Naive B cell (primary cell): Measurements from ENCODE around the gene LUZP1. TPM values are rescaled to one million over a fixed set of nuclear protein-coding genes. Genes with fewer than 3 reads are reported as not detected.
"Not testable (repeated sequence)": the region's sequence is repeated elsewhere in the genome, so short reads cannot be mapped to it uniquely, and the experiment has no call there.

Experiments
- ATAC-seq, 2 donors: fragments of 150-1000 bp; cut with Tn5 transposase; 2 replicates each; pipeline ENCODE4 v1.10.0; 2021; ENCODE audit warnings: low read depth in 2 of 2, mild to moderate bottlenecking in 2 of 2, moderate library complexity in 2 of 2
- DNase-seq: peaks from one replicate; pipeline ENCODE4 v3.0.0; 2022
- H3K27ac Mint-ChIP-seq, 6 donors: one replicate each; pipeline ENCODE4 v1.8.0; 2020 to 2022; ENCODE audit warnings: mild to moderate bottlenecking in 6 of 6, mixed read lengths in 6 of 6, moderate library complexity in 5 of 6, inconsistent platforms in 2 of 6
- H3K27me3 Mint-ChIP-seq, 3 donors: one replicate each; pipeline ENCODE4 v1.8.0; 2021 to 2022; ENCODE audit warnings: mixed read lengths in 3 of 3, mild to moderate bottlenecking in 1 of 3
- H3K36me3 Mint-ChIP-seq, 2 donors: one replicate each; pipeline ENCODE4 v1.8.0; 2020 to 2022; ENCODE audit warnings: mixed read lengths in 2 of 2, inconsistent platforms in 1 of 2, mild to moderate bottlenecking in 1 of 2
- H3K4me1 Mint-ChIP-seq, 3 donors: one replicate each; pipeline ENCODE4 v1.8.0; 2020 to 2022; ENCODE audit warnings: mixed read lengths in 3 of 3, inconsistent platforms in 1 of 3, mild to moderate bottlenecking in 1 of 3, moderate library complexity in 1 of 3
- H3K4me3 Mint-ChIP-seq, 8 donors: one replicate each; pipeline ENCODE4 v1.8.0; 2020 to 2022; ENCODE audit warnings: mild to moderate bottlenecking in 8 of 8, mixed read lengths in 8 of 8, moderate library complexity in 8 of 8, inconsistent platforms in 2 of 8
- H3K9me3 Mint-ChIP-seq, 7 donors: one replicate each; pipeline ENCODE4 v1.8.0; 2020 to 2022; ENCODE audit warnings: mixed read lengths in 7 of 7, mild to moderate bottlenecking in 5 of 7, inconsistent platforms in 2 of 7, moderate library complexity in 1 of 7
- polyA plus RNA-seq, 6 donors: library from polyadenylated mRNA; unstranded; fragments of 300-500 nt; fragmentation: Illumina TruSeq; gene quantifications; one replicate each; pipeline ENCODE4 v1.2.3, GENCODE V29; 2021; ENCODE audit warnings: low read depth in 6 of 6

The LUZP1 gene
- polyA plus RNA-seq: 10 to 100 TPM in 1 of 6 donors, 1 to 10 TPM in 5; 1.3 to 14.1 (median 7.0) TPM

DNA sequence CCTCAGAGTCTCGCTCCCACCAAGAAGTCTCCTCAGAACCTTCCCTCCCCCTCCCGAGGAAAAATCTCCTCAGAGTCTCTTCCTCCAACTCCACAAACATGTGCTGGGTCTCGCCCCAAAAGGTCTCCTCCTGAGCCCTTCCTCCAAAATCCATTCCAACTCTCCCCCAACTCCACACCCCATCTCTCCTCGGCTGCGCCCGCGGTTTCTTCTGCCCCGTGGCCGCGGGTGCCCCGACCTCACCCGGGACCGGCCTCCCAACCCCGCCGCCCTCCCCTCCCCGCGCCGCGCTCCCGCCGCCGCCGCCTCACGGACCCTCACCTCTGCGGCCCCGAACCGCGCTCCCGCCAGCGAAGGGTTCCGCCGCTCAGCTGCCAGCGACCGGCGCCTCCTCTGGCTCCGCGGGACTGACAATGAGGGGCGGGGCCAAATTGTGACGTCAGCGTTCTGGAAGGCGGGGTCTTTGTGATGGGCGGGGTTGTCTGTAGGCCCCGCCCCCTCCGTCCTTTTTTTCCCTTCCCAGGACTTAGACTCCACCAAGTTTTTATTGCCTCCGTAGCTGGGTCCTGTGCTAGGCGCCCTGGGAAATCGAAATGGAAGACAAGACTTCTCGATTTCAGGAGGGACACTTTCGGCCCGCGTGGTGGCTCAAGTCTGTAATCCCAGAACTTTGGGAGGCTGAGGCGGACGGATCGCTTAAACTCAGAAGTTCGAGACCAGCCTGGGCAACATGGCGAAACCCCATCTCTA lies at the start of gene LUZP1:
Gene LUZP1, minus strand, starts transcription at position 412 of the 750 bp plus-strand sequence.
- no peaks in the 10 kb centered on the region for H3K9me3 Mint-ChIP-seq
- peaks cover 18 to 26% (median 26%) of the 10 kb centered on the region in 3 donors for H3K4me1 Mint-ChIP-seq
- peak within 1 kb of the TSS; percentile 91 to 99 (median 96) for H3K4me3 Mint-ChIP-seq
- DNase-seq (peak; percentile 77), ATAC-seq (peak; percentile 76 to 79)
- H3K36me3 Mint-ChIP-seq: peaks cover 0 to 5% of the 10 kb centered on the region in 2 donors
- peak within 1 kb of the TSS; percentile 80 to 96 (median 92) for H3K27ac Mint-ChIP-seq
- H3K27me3 Mint-ChIP-seq: no peaks in the 10 kb centered on the region

DNA sequence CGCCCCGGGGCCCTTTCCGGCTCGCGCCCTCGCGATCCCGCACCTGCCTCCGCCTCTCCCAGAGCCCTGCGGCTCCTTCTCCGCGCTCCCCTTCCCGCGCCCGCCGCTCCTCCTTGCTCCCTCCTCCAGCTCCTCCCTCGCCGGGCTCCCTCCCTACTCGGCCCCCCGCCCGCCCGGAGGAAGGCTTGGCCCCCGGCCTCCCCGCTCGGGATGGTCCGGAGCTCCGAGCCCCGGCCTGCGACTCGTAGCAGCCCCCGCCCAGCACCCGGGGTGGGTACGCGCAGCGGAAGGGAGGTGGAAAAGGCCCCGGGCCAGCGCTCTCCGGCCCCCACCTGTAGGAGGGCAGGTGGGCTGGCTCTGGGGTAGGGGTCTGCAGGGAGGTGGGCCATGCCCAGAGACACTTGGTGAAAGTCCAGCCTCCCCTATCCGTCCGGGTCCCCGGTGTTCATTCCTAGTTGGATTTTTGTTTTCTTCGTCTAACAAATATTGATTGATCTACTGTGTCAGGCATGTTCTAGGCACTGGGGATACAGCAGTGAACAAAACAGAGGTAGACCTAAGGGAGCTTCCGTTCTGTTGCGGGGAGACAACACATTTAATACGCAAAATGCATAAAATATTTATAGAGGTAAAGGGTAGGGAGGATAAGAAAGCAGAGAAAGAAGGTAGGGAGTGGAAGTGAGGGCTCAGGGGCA lies 48.9 kb upstream of the LUZP1 start, which contains the start of gene HTR1D:
Gene HTR1D, minus strand, starts transcription at position 82 of the 695 bp plus-strand sequence. CDS start 23,283 bp downstream, outside the sequence.
- peaks cover 0 to 8% of the 10 kb centered on the region in 2 donors for H3K36me3 Mint-ChIP-seq
- peaks cover 7 to 10% (median 8%) of the 10 kb centered on the region in 3 donors for H3K4me1 Mint-ChIP-seq
- ATAC-seq (peak in 1 of 2 donors; percentile 13), DNase-seq (no peak)
- peak within 1 kb of the TSS in 1 of 6 donors; percentile 33 for H3K27ac Mint-ChIP-seq
- H3K27me3 Mint-ChIP-seq: peaks cover 74 to 84% (median 77%) of the 10 kb centered on the region in 3 donors
- H3K4me3 Mint-ChIP-seq: peak within 1 kb of the TSS; percentile 22 to 75 (median 65)
- H3K9me3 Mint-ChIP-seq: peaks cover 0 to 2% (median 0%) of the 10 kb centered on the region in 7 donors

DNA sequence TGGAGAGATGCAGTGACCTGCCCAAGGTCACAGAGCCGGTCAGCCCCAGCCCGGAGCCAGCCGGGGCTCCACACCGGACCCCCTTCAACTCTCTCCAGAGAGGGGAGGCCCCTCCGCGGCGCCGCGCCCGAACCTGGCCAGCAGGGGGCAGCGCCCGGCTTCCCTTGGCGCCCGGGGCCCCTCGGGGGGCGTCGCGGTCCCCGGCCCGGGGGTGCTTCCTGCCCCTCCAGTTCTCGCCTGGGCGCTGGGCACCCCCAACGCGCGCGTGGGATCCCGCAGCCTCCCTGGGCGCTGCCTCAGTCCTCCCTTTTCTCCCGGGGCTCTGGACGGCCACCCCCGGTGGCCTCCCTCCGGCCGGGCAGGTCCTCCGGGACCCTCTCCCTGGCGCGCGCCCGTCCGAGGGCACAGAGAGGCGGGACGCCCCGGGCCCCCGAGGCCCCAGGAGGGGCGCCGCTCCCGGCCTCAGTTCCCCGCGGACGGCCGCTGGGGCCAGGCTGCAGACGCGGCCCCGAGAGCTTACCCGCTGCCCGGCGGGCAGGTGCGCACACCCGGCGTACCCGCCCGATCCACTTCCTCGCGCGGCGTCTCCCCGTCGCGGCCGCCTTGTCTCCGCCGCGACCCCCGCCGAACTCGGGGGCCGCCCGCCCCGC lies 48.2 kb upstream of the LUZP1 start:
- H3K27me3 Mint-ChIP-seq: peaks cover 76 to 84% (median 84%) of the 10 kb centered on the region in 3 donors
- H3K27ac Mint-ChIP-seq: no peak overlapping the region
- DNase-seq (no peak), ATAC-seq (peak; percentile 61 to 68)
- peaks cover 0 to 8% of the 10 kb centered on the region in 2 donors for H3K36me3 Mint-ChIP-seq
- peak overlapping the region in 5 of 8 donors; percentile 22 to 71 (median 64) for H3K4me3 Mint-ChIP-seq
- H3K4me1 Mint-ChIP-seq: peaks cover 7 to 10% (median 8%) of the 10 kb centered on the region in 3 donors
- H3K9me3 Mint-ChIP-seq: peaks cover 0 to 2% (median 0%) of the 10 kb centered on the region in 7 donors

DNA sequence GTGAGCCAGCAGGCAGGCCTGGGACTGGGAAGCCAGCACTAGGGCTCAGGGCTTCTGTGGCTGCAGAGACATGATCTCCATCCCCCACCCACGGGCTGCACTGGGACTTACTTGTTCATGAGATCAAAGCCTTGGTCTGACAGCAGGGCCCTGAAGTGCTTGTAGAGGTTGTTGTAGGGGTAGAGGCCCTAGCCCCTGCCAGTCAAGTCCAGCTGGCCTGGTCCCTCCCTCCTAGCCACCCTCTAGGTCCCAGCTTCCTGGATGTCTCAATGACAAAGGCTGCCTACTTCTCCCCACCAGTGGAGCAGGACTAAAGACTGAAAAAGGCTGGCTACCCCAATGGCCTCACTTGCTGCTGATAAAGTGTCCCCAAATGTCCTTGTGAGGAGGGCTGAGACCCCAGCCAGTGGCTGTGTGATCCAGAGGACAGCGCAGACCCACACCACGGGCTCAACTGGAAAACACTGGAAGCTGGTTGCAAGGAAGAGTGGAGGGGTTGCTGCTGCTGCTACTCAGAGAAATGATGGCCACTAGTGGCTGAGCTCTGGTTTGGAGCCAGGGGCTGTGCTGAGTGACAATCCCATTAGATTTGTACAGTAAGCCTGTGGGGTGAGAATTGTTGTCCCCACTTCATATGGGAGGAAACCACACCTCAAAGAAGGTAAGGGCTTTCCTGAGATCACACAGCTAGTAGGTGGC lies 47.2 kb upstream of the LUZP1 start:
- no peak overlapping the region for H3K27ac Mint-ChIP-seq
- peak overlapping the region in 6 of 8 donors; percentile 22 to 75 (median 36) for H3K4me3 Mint-ChIP-seq
- peaks cover 78 to 84% (median 84%) of the 10 kb centered on the region in 3 donors for H3K27me3 Mint-ChIP-seq
- ATAC-seq (no peak), DNase-seq (no peak)
- H3K4me1 Mint-ChIP-seq: peaks cover 7 to 10% (median 8%) of the 10 kb centered on the region in 3 donors
- H3K9me3 Mint-ChIP-seq: peaks cover 0 to 2% (median 0%) of the 10 kb centered on the region in 7 donors
- peaks cover 0 to 8% of the 10 kb centered on the region in 2 donors for H3K36me3 Mint-ChIP-seq

DNA sequence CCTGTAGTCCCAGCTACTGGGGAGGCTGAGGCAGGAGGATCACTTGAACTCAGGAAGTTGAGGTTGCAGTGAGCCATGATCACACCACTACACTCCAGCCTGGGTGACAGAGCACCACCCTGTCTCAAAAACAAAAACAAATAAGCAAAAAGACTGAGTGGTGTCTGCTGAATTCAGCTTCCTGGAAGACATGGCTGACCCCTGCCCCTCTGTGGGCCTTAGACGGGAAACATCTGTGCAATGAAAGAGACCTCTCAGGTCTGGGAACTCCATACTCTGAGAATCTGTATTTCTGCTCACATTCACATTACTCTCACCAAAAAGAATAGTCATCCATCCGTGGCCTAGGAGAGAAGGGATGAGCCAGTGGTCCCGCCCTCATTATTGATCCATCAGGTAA lies 46.6 kb upstream of the LUZP1 start:
- peaks cover 0 to 8% of the 10 kb centered on the region in 2 donors for H3K36me3 Mint-ChIP-seq
- no peak overlapping the region for H3K27ac Mint-ChIP-seq
- peaks cover 0 to 2% (median 0%) of the 10 kb centered on the region in 7 donors for H3K9me3 Mint-ChIP-seq
- H3K27me3 Mint-ChIP-seq: peaks cover 75 to 80% (median 80%) of the 10 kb centered on the region in 3 donors
- no peak overlapping the region for H3K4me3 Mint-ChIP-seq
- no peak for ATAC-seq
- peaks cover 7 to 10% (median 8%) of the 10 kb centered on the region in 3 donors for H3K4me1 Mint-ChIP-seq
- no peak for DNase-seq

DNA sequence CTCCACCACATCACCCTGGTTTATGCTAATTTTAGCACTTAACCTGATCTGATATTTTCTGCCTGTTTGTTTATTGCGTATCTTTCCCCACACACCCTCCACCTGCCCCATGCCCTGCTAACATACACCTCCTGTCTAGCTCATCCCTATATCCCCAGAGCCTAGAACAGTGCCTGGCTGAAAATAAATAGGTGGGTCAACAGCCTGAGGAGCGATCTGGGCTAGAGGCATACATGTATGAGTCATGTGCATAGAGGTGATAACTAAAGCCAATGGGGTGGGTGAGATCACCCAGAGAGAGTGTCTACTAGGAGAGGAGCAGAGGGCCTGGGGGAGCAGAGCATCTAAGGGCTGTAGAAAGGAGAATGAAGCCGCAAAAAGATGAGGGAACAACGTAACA lies 46.0 kb upstream of the LUZP1 start:
- Mint-ChIP-seq H3K4me3 (no peak overlapping the region), H3K4me1 (peaks cover 7 to 10% (median 8%) of the 10 kb centered on the region in 3 donors), H3K36me3 (peaks cover 0 to 8% of the 10 kb centered on the region in 2 donors), H3K9me3 (peaks cover 0 to 2% (median 0%) of the 10 kb centered on the region in 7 donors), H3K27me3 (peaks cover 71 to 76% (median 73%) of the 10 kb centered on the region in 3 donors), H3K27ac (no peak overlapping the region)
- DNase-seq: no peak
- no peak for ATAC-seq

DNA sequence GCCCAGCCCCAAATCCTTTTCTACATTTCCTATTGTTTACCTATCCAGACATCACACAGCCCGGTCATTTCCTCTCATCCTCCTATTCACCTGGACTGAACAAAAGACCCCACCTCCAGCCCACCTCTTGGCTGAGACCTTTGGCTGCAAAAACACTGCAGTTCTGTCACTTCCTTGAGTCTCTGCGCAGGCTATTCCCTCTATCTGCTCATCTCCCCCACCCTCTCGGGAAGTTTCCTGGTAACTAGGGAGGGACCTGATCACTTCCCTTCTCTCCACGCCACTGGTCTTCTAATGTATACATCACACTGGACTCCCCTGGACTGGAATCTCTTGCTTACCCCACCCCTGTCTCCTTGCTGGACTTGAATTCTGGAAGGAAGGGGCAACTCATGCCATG lies 43.3 kb upstream of the LUZP1 start:
- peaks cover 0 to 5% (median 4%) of the 10 kb centered on the region in 3 donors for H3K4me1 Mint-ChIP-seq
- H3K27me3 Mint-ChIP-seq: peaks cover 51 to 53% (median 52%) of the 10 kb centered on the region in 3 donors
- H3K4me3 Mint-ChIP-seq: no peak overlapping the region
- peaks cover 0 to 8% of the 10 kb centered on the region in 2 donors for H3K36me3 Mint-ChIP-seq
- H3K27ac Mint-ChIP-seq: no peak overlapping the region
- H3K9me3 Mint-ChIP-seq: peaks cover 0 to 2% (median 0%) of the 10 kb centered on the region in 7 donors
- ATAC-seq (no peak), DNase-seq (no peak)

DNA sequence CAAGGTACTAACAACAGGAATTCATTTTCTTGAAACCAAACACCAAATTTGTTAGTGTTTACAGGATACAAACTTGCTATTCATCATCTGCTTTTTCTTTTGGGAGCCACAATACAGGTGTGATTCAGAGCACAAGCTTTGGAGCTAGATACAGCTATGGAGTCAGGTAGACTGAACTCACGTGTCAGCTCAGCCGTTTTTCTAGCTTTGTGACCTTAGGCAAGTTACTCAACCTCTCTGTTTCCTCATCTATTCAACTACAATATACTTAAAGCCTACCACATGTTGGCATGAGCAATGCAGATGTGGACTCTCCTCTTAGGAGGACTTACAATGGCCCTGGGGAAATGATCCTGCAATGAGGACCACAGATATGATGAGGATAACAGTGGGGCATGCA lies 42.3 kb upstream of the LUZP1 start:
- Mint-ChIP-seq H3K27me3 (peaks cover 50 to 61% (median 56%) of the 10 kb centered on the region in 3 donors), H3K9me3 (peaks cover 0 to 2% (median 0%) of the 10 kb centered on the region in 7 donors), H3K27ac (no peak overlapping the region), H3K36me3 (peaks cover 0 to 8% of the 10 kb centered on the region in 2 donors), H3K4me3 (no peak overlapping the region), H3K4me1 (peaks cover 0 to 4% (median 0%) of the 10 kb centered on the region in 3 donors)
- DNase-seq: no peak
- ATAC-seq: no peak

DNA sequence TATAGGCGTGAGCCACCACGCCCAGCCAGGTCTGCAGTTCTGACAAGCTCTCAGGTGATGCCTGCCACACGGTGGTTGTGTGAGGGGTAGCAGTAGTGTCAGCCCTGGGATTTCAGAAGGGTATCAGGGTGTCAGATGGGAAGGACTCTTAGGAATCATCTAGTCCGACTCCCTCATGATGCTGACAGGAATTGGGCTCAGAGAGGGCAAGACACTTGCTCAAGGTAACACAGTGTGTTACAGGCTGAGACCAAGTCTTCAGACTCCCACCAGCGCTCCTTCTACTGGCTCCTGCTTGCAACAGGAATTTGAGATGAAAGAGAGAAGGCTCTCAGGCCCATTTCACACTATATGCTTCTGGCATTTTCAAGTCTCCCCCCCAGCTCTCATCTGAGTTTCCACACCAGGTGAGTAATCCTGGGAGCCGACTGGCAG lies 41.7 kb upstream of the LUZP1 start:
- no peak for DNase-seq
- no peak overlapping the region for H3K4me3 Mint-ChIP-seq
- peaks cover 0 to 8% of the 10 kb centered on the region in 2 donors for H3K36me3 Mint-ChIP-seq
- H3K27me3 Mint-ChIP-seq: peaks cover 45 to 61% (median 56%) of the 10 kb centered on the region in 3 donors
- H3K9me3 Mint-ChIP-seq: peaks cover 0 to 2% (median 0%) of the 10 kb centered on the region in 7 donors
- H3K4me1 Mint-ChIP-seq: peaks cover 0 to 4% (median 0%) of the 10 kb centered on the region in 3 donors
- no peak for ATAC-seq
- H3K27ac Mint-ChIP-seq: no peak overlapping the region

DNA sequence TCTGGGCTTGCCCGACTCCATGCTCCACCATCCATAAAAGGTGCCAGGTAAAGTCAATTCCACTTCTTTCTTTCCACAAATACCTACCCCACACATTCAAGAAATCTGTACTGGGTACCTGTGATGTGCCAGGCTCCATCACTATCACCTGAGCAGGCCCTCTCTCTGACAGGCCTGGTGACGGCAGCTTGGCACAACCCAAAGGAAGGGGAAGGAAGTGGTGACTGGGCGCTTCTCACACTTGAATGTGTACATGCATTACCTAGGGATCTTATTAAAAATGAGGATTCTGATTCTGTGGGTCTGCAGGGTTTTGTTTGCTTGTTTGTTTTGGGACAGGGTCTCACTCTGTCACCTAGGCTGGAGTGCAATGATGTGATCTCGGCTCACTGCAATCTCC lies 41.1 kb upstream of the LUZP1 start:
- Mint-ChIP-seq H3K4me1 (peaks cover 0 to 3% (median 0%) of the 10 kb centered on the region in 3 donors), H3K9me3 (peaks cover 0 to 2% (median 0%) of the 10 kb centered on the region in 7 donors), H3K27ac (no peak overlapping the region), H3K36me3 (peaks cover 0 to 4% of the 10 kb centered on the region in 2 donors), H3K27me3 (peaks cover 39 to 58% (median 54%) of the 10 kb centered on the region in 3 donors), H3K4me3 (no peak overlapping the region)
- DNase-seq (no peak), ATAC-seq (peak; percentile 34 to 52)

DNA sequence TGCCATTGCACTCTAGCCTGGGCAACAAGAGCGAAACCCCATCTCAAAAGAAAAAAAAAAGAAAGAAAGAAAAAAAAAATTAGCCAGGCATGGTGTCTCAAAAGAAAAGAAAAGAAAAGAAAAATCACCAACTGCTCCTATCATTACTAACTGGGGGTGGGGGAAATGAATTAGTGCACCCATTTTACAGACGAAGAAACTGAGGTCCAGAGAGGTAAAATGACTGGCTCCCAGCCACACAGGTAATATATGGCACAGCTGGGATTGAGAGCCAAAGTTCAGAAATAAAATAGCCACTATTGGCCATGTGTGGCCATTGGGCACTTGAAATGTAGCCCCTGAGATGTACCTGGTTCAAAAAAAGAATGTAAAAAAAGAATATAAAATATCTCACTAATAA lies 39.9 kb upstream of the LUZP1 start:
- Mint-ChIP-seq H3K27ac (no peak overlapping the region), H3K36me3 (no peaks in the 10 kb centered on the region), H3K27me3 (peaks cover 30 to 51% (median 51%) of the 10 kb centered on the region in 3 donors), H3K4me1 (no peaks in the 10 kb centered on the region), H3K9me3 (peaks cover 0 to 2% (median 0%) of the 10 kb centered on the region in 7 donors), H3K4me3 (no peak overlapping the region)
- DNase-seq (no peak), ATAC-seq (no peak)

DNA sequence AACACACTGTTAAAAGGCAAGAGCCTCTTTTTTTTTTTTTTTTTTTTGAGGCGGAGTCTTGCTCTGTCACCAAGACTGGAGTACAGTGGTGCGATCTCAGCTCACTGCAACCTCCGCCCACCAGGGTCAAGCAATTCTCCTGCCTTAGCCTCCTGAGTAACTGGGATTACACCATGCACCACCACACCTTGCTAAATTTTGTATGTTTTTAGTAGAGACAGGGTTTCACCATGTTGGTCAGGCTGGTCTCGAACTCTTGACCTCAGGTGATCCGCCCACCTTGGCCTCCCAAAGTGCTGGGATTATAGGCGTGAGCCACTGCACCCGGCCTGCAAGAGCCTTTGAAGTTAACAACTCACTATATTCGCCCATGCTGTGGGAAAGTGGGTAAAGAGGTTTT lies 39.1 kb upstream of the LUZP1 start:
- not testable (repeated sequence) for H3K36me3 Mint-ChIP-seq, H3K4me1 Mint-ChIP-seq

More for the DNA sequence above, 39.1 kb upstream of the LUZP1 start:
- not testable (repeated sequence) for DNase-seq, ATAC-seq, H3K9me3 Mint-ChIP-seq, H3K4me3 Mint-ChIP-seq
- peak overlapping the region in 1 of 6 donors; percentile 24 for H3K27ac Mint-ChIP-seq
- H3K27me3 Mint-ChIP-seq: peaks cover 24 to 45% (median 43%) of the 10 kb centered on the region in 3 donors
